Endothelial cell of umbilical vein (primary cell): ENCODE data around the gene VDAC2. TPM values are rescaled to one million over a fixed set of nuclear protein-coding genes. Genes with fewer than 3 reads are reported as not detected.

Source experiments
- BruUV-seq: library from RNA; stranded (reverse); fragments of 400-500 nt; replicated peaks from 2 replicates; lab custom pipeline; 2021; lab: Mats Ljungman, UMichigan
- CTCF ChIA-PET: fragments of 300-600, 350-600 bp; sonication (Branson Sonifier 250); formaldehyde crosslinking; loops from one replicate; lab custom pipeline; 2021; ENCODE audit warnings: antibody characterized with exemption, inconsistent platforms; lab: Charles Lee
- POLR2A ChIA-PET: fragments of 300-600, 350-600 bp; sonication (Branson Sonifier 250); formaldehyde crosslinking; loops from one replicate; lab custom pipeline; 2021; ENCODE audit warnings: antibody characterized with exemption, inconsistent platforms; lab: Charles Lee
- DNase-seq: peaks from one replicate; pipeline ENCODE4 v3.0.0-alpha.2; 2011; ENCODE audit warnings: low read depth, low spot score
- FAIRE-seq: peaks from 2 replicates; lab custom pipeline; 2011; peaks lifted over from hg19 to GRCh38; lab: Jason Lieb, UNC
- H2AFZ ChIP-seq: 2 replicates; pipeline ENCODE4 v1.6.0; 2012; ENCODE audit warnings: low read depth, low read length, control low read depth, inconsistent platforms
- H3K27ac ChIP-seq: 2 replicates; pipeline ENCODE4 v1.5.1; 2011; ENCODE audit warnings: low read depth, mild to moderate bottlenecking, control low read depth, low read length, moderate library complexity; ENCODE audit not compliant: insufficient read depth
- H3K27me3 ChIP-seq, 2 experiments: 2 replicates each; pipeline versions ENCODE4 v1.6.0 to v1.6.1; 2011; ENCODE audit warnings: low read length in 2 of 2, mixed read lengths in 1 of 2; ENCODE audit not compliant: control insufficient read depth in 2 of 2, insufficient read depth in 2 of 2
- H3K36me3 ChIP-seq, 2 experiments: 2 replicates in 1 of 2; 3 replicates in 1 of 2; pipeline ENCODE4 v1.5.1; 2011; ENCODE audit warnings: low read length in 2 of 2, mild to moderate bottlenecking in 1 of 2, moderate library complexity in 1 of 2; ENCODE audit not compliant: control insufficient read depth in 2 of 2, insufficient read depth in 2 of 2; ENCODE audit errors: extremely low read depth in 1 of 2
- H3K4me1 ChIP-seq: 3 replicates; pipeline ENCODE4 v1.5.1; 2011; ENCODE audit warnings: mild to moderate bottlenecking, low read length; ENCODE audit not compliant: control insufficient read depth, insufficient read depth; ENCODE audit errors: extremely low read depth
- H3K4me2 ChIP-seq: 2 replicates; pipeline ENCODE4 v1.6.1; 2011; ENCODE audit warnings: low read length, control low read depth, mixed read lengths; ENCODE audit not compliant: insufficient read depth
- H3K4me3 ChIP-seq, 3 experiments: fragments of 200-600 bp in 1 of 3; sonication (generic), shearing (Covaris generic) in 1 of 3; replicated peaks in 1 of 3; 2 replicates each; pipeline ENCODE4 v1.5.1; 2011 to 2016; ENCODE audit warnings: control low read depth in 3 of 3, low read length in 3 of 3, mild to moderate bottlenecking in 2 of 3, inconsistent platforms in 1 of 3, low read depth in 1 of 3, moderate library complexity in 1 of 3; ENCODE audit not compliant: insufficient read depth in 1 of 3
- H3K79me2 ChIP-seq: 2 replicates; pipeline ENCODE4 v1.6.0; 2012; ENCODE audit warnings: low read length, inconsistent platforms; ENCODE audit not compliant: control insufficient read depth, insufficient read depth
- H3K9ac ChIP-seq: replicated peaks from 2 replicates; pipeline ENCODE3; 2011; ENCODE audit warnings: low read length, control low read depth; ENCODE audit not compliant: insufficient read depth; ENCODE audit errors: extremely low read depth
- H3K9me1 ChIP-seq: replicated peaks from 3 replicates; pipeline ENCODE4 v1.6.0; 2011; ENCODE audit warnings: mild to moderate bottlenecking, low read length; ENCODE audit not compliant: control insufficient read depth, insufficient read depth; ENCODE audit errors: extremely low read depth
- H3K9me3 ChIP-seq: replicated peaks from 2 replicates; pipeline ENCODE4 v1.5.1; 2012; ENCODE audit warnings: low read length, inconsistent platforms; ENCODE audit not compliant: control insufficient read depth, insufficient read depth
- H4K20me1 ChIP-seq: replicated peaks from 2 replicates; pipeline ENCODE3; 2011; ENCODE audit warnings: mild to moderate bottlenecking, low read length; ENCODE audit not compliant: control insufficient read depth, insufficient read depth; ENCODE audit errors: extremely low read depth
- EZH2 ChIP-seq: IDR thresholded peaks from 2 replicates; pipeline ENCODE4 v1.6.1; 2012; ENCODE audit warnings: borderline replicate concordance, low read depth, mild to moderate bottlenecking, moderate library complexity, low read length, inconsistent platforms; ENCODE audit not compliant: severe bottlenecking
- FOS ChIP-seq: IDR thresholded peaks from 2 replicates; pipeline ENCODE4 v1.6.1; 2011; ENCODE audit warnings: mild to moderate bottlenecking, low read length, moderate library complexity, borderline replicate concordance; ENCODE audit not compliant: insufficient read depth
- MYC ChIP-seq: IDR thresholded peaks from one replicate; pipeline ENCODE4 v1.6.1; 2011; ENCODE audit warnings: mild to moderate bottlenecking, low read depth, low read length
- POLR2A ChIP-seq: IDR thresholded peaks from 2 replicates; pipeline ENCODE4 v1.6.1; 2012; ENCODE audit warnings: low read depth, mild to moderate bottlenecking, control low read depth, low read length
- POLR2AphosphoS5 ChIP-seq: IDR thresholded peaks from 2 replicates; pipeline ENCODE4 v1.6.1; 2012; ENCODE audit warnings: low read depth, mild to moderate bottlenecking, control low read depth, low read length, moderate library complexity; ENCODE audit not compliant: insufficient read depth
- dilution Hi-C: fragments of 300-500 bp; cut with MboI; formaldehyde crosslinking; loops from one replicate; pipeline ENCODE4 v1.15.0; 2019; ENCODE audit warnings: low sequenced_read_pairs; ENCODE audit not compliant: extremely low pct_ligation_motif_present
- intact Hi-C: fragments of 100-400 bp; cut with micrococcal nuclease; formaldehyde crosslinking; loops from one replicate; pipeline ENCODE4 v1.10.0; 2022
- polyA plus RNA-seq, 4 experiments: library from polyadenylated mRNA; depleted of rRNA in 3 of 4; stranded (reverse) in 3 of 4; unstranded in 1 of 4; fragments of >200 nt; gene quantifications; 2 replicates each; pipeline versions ENCODE4 v1.2.1 to v1.2.3, GENCODE V29; 2011 to 2012; ENCODE audit warnings: missing spikeins in 1 of 4
- total RNA-seq: library from RNA; stranded (reverse); gene quantifications from 2 replicates; pipeline ENCODE4 v1.2.3, GENCODE V29; 2021
- TF ChIP-seq, protein P1 (sequence below), 2 donors: IDR thresholded peaks; 1 replicate in 1 of 2; 2 replicates in 1 of 2; pipeline ENCODE4 v1.5.1; 2011; ENCODE audit warnings: low read length in 2 of 2, mild to moderate bottlenecking in 2 of 2, moderate library complexity in 2 of 2, control low read depth in 1 of 2, inconsistent platforms in 1 of 2, low read depth in 1 of 2; ENCODE audit not compliant: insufficient read depth in 1 of 2; ENCODE audit errors: extremely low read depth in 1 of 2
- TF ChIP-seq, protein P2 (sequence below): IDR thresholded peaks from 2 replicates; pipeline ENCODE4 v1.6.1; 2011; ENCODE audit not compliant: insufficient read depth, insufficient read length

VDAC2 gene
- total and polyA plus RNA-seq, 2 donors (not counting 3 experiments of a cell fraction or from before 2014, with no cell fraction given) = 89.3 to 222 TPM

DNA sequence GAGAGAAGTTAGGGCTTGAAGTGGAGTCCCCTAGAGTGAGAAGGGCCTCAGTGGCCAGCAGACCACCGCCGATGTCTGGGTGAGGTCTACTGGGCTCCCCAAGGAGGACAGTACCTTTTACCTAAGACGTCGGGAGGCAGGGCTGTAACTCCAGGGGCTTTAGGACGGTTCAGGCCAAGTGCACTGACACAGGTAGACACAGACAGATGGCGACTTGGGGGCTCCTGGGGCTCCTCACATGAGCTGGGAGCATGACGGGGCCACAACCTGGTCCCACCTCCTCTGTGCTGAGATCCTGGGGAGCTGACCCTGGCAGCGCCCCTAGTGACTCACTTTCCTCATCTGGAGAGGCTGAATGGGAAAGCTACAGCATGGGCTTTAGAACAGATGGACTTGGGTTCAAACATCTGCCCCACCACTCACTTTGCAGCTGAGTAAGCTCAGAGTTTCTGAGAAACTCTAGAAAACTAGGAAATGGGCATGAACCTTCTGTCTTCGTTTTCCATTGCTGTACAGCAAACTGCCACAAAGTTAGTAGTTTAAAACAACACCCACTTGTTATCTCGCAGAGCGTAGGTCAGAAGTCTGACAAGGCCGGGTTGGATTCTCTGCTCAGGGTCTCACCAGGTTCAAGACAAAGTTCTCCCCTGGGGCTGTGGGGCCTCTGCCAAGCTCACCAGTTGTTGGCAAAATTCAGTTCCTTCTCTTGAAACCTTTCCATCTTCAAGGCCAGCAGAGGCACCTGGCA is 29.9 kb downstream of the VDAC2 start:
- no TSS peak for BruUV-seq
- H3K4me2 ChIP-seq = no peak overlapping the region
- TF ChIP-seq POLR2AphosphoS5 (no peak), POLR2A (no peak), FOS (no peak), MYC (no peak), EZH2 (no peak)
- TF ChIP-seq, protein P1, sequence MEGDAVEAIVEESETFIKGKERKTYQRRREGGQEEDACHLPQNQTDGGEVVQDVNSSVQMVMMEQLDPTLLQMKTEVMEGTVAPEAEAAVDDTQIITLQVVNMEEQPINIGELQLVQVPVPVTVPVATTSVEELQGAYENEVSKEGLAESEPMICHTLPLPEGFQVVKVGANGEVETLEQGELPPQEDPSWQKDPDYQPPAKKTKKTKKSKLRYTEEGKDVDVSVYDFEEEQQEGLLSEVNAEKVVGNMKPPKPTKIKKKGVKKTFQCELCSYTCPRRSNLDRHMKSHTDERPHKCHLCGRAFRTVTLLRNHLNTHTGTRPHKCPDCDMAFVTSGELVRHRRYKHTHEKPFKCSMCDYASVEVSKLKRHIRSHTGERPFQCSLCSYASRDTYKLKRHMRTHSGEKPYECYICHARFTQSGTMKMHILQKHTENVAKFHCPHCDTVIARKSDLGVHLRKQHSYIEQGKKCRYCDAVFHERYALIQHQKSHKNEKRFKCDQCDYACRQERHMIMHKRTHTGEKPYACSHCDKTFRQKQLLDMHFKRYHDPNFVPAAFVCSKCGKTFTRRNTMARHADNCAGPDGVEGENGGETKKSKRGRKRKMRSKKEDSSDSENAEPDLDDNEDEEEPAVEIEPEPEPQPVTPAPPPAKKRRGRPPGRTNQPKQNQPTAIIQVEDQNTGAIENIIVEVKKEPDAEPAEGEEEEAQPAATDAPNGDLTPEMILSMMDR (IDR thresholded peaks at IDR 0.05; ENCODE audit: extremely low read depth in 1 of 2, insufficient read depth in 1 of 2, low read depth in 1 of 2, low read length in 2 of 2) = no peak
- TF ChIP-seq, protein P2, sequence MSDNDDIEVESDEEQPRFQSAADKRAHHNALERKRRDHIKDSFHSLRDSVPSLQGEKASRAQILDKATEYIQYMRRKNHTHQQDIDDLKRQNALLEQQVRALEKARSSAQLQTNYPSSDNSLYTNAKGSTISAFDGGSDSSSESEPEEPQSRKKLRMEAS = no peak
- DNase-seq = no peak
- dilution Hi-C loops = no loop called here
- H3K9me3 ChIP-seq = no peaks in the 10 kb centered on the region
- no peaks in the 10 kb centered on the region for H3K9me1 ChIP-seq
- intact Hi-C loops = no loop called here
- ChIA-PET CTCF (interaction anchor here (1.2 kb wide), 1 partner anchor 155 kb away, joined by 3 read pairs; no protein-coding TSS in a partner anchor), POLR2A (no interaction called here)
- H3K9ac ChIP-seq = no peak overlapping the region
- H2AFZ ChIP-seq = no peak overlapping the region
- H3K27ac ChIP-seq = no peak overlapping the region
- no peaks in the 10 kb centered on the region for H3K36me3 ChIP-seq
- FAIRE-seq = no peak
- no peak overlapping the region for H3K4me3 ChIP-seq
- H3K4me1 ChIP-seq = no peaks in the 10 kb centered on the region
- H3K27me3 ChIP-seq = no peaks in the 10 kb centered on the region
- no peaks in the 10 kb centered on the region for H3K79me2 ChIP-seq
- H4K20me1 ChIP-seq = no peaks in the 10 kb centered on the region
